GM12878 (cell line): Measurements from ENCODE around the gene XPNPEP3. TPM values are rescaled to one million over a fixed set of nuclear protein-coding genes. Genes with fewer than 3 reads are reported as not detected.

Experiments used
- ATAC-seq: fragments of 200-7000 bp; cut with Tn5 transposase; 3 replicates; pipeline ENCODE4 v1.9.1; 2020; ENCODE audit warnings: mild to moderate bottlenecking, moderate library complexity
- BruUV-seq: library from RNA; stranded (reverse); fragments of 400-500 nt; replicated peaks from 2 replicates; lab custom pipeline; 2021; lab: Mats Ljungman, UMichigan
- CTCF ChIA-PET: fragments of 300-600 bp; sonication (Branson Sonifier 250); formaldehyde crosslinking; extraction: SDS; loops from one replicate; lab custom pipeline; 2021; ENCODE audit warnings: inconsistent platforms; lab: Yijun Ruan, JAX
- POLR2A ChIA-PET: fragments of 350-600 bp; formaldehyde crosslinking; extraction: SDS; loops from one replicate; lab custom pipeline; 2021; ENCODE audit warnings: inconsistent platforms; lab: Charles Lee
- RAD21 ChIA-PET: fragments of 300-600 bp; sonication (Branson Sonifier 250); formaldehyde crosslinking; loops from one replicate; lab custom pipeline; 2023; ENCODE audit warnings: antibody characterized with exemption; ENCODE audit not compliant: unreplicated experiment; lab: Charles Lee
- SMC1A ChIA-PET: fragments of 300-600 bp; sonication (Branson Sonifier 250); formaldehyde crosslinking; loops from one replicate; lab custom pipeline; 2023; ENCODE audit not compliant: unreplicated experiment, uncharacterized antibody; lab: Charles Lee
- DNase-seq: peaks from one replicate; pipeline ENCODE4 v3.0.0-alpha.2; 2011; ENCODE audit warnings: low read depth, low spot score
- FAIRE-seq: peaks from 3 replicates; lab custom pipeline; 2011; peaks lifted over from hg19 to GRCh38; lab: Jason Lieb, UNC
- H2AFZ ChIP-seq: 2 replicates; pipeline ENCODE4 v1.6.0; 2011; ENCODE audit warnings: low read depth, low read length, control low read depth; ENCODE audit not compliant: control insufficient read depth
- H3K27ac ChIP-seq: 2 replicates; pipeline ENCODE4 v1.5.1; 2011; ENCODE audit warnings: control low read depth; ENCODE audit not compliant: control insufficient read depth, insufficient read depth
- H3K27me3 ChIP-seq, 2 experiments: replicated peaks in 1 of 2; 2 replicates each; pipeline versions ENCODE4 v1.6.0 to v1.6.1; 2011; ENCODE audit warnings: low read length in 1 of 2; ENCODE audit not compliant: control insufficient read depth in 2 of 2, insufficient read depth in 2 of 2
- H3K36me3 ChIP-seq, 2 experiments: 2 replicates each; pipeline ENCODE4 v1.5.1; 2011; ENCODE audit warnings: low read length in 1 of 2; ENCODE audit not compliant: control insufficient read depth in 2 of 2, insufficient read depth in 2 of 2
- H3K4me1 ChIP-seq: 2 replicates; pipeline ENCODE4 v1.6.1; 2011; ENCODE audit warnings: mild to moderate bottlenecking, low read length, moderate library complexity, mixed read lengths; ENCODE audit not compliant: control insufficient read depth, insufficient read depth
- H3K4me2 ChIP-seq: 2 replicates; pipeline ENCODE4 v1.6.0; 2011; ENCODE audit warnings: control low read depth; ENCODE audit not compliant: control insufficient read depth, insufficient read depth
- H3K4me3 ChIP-seq: fragments of 200-600 bp; sonication (generic); 2 replicates; pipeline ENCODE4 v1.5.1; 2016
- H3K79me2 ChIP-seq: 2 replicates; pipeline ENCODE4 v1.6.0; 2011; ENCODE audit warnings: low read length; ENCODE audit not compliant: control insufficient read depth, insufficient read depth
- H3K9ac ChIP-seq: 2 replicates; pipeline ENCODE4 v1.8.0; 2011; ENCODE audit warnings: low read length, control low read depth, mixed read lengths; ENCODE audit not compliant: control insufficient read depth, insufficient read depth
- H3K9me3 ChIP-seq: replicated peaks from 3 replicates; pipeline ENCODE4 v1.5.1; 2011; ENCODE audit warnings: mild to moderate bottlenecking, low read length; ENCODE audit not compliant: control insufficient read depth, insufficient read depth
- H4K20me1 ChIP-seq: 2 replicates; pipeline ENCODE4 v1.6.0; 2011; ENCODE audit not compliant: control insufficient read depth, insufficient read depth
- BMI1 ChIP-seq: fragments of 450-650 bp; IDR thresholded peaks from 2 replicates; pipeline ENCODE4 v1.6.1; 2016; ENCODE audit warnings: mild to moderate bottlenecking, moderate library complexity, borderline replicate concordance
- DPF2 ChIP-seq: fragments of 450-650 bp; IDR thresholded peaks from 2 replicates; pipeline ENCODE4 v1.6.1; 2017; ENCODE audit warnings: mild to moderate bottlenecking
- EED ChIP-seq: sonication (generic); IDR thresholded peaks from 2 replicates; pipeline ENCODE4 v1.6.1; 2016; ENCODE audit warnings: antibody characterized with exemption, low read depth
- EP300 ChIP-seq, 2 experiments: fragments of 150-350 bp in 1 of 2; IDR thresholded peaks; 2 replicates each; pipeline ENCODE4 v1.6.1; 2011 to 2012; ENCODE audit warnings: low read depth in 2 of 2, low read length in 2 of 2, borderline replicate concordance in 1 of 2, improper control_type of control experiment in 1 of 2, inconsistent platforms in 1 of 2; ENCODE audit not compliant: control insufficient read depth in 1 of 2
- GABPA ChIP-seq: IDR thresholded peaks from 2 replicates; pipeline ENCODE4 v1.6.1; 2014; ENCODE audit warnings: antibody characterized with exemption, low read depth, mild to moderate bottlenecking, inconsistent platforms
- GATAD2B ChIP-seq: fragments of 450-650 bp; conservative IDR thresholded peaks from 2 replicates; pipeline ENCODE4 v1.6.1; 2017; ENCODE audit warnings: low read depth, mild to moderate bottlenecking, moderate library complexity
- HCFC1 ChIP-seq: fragments of 150-350 bp; IDR thresholded peaks from 2 replicates; pipeline ENCODE4 v1.6.1; 2014; ENCODE audit warnings: low read length
- IRF4 ChIP-seq: IDR thresholded peaks from 2 replicates; pipeline ENCODE4 v1.6.1; 2011; ENCODE audit warnings: low read depth, low read length
- KAT2A ChIP-seq: conservative IDR thresholded peaks from 2 replicates; pipeline ENCODE4 v1.6.1; 2011; ENCODE audit warnings: low read depth, low read length; ENCODE audit not compliant: control insufficient read depth
- MEF2B ChIP-seq: fragments of 450-650 bp; IDR thresholded peaks from 2 replicates; pipeline ENCODE4 v1.6.1; 2018; ENCODE audit warnings: mild to moderate bottlenecking, moderate library complexity; ENCODE audit not compliant: partially characterized antibody, poor library complexity, severe bottlenecking
- MYC ChIP-seq: IDR thresholded peaks from 2 replicates; pipeline ENCODE4 v1.6.1; 2011; ENCODE audit warnings: mild to moderate bottlenecking, low read length, moderate library complexity, inconsistent platforms; ENCODE audit not compliant: insufficient read depth, insufficient replicate concordance, insufficient read length, severe bottlenecking
- NFIC ChIP-seq: IDR thresholded peaks from 2 replicates; pipeline ENCODE4 v1.6.1; 2012; ENCODE audit warnings: low read depth, mild to moderate bottlenecking, inconsistent platforms, low read length, moderate library complexity
- NFYB ChIP-seq: IDR thresholded peaks from 2 replicates; pipeline ENCODE4 v1.6.1; 2011; ENCODE audit warnings: low read depth, mild to moderate bottlenecking, low read length, improper control_type of control experiment, moderate library complexity; ENCODE audit not compliant: insufficient read depth
- NRF1 ChIP-seq: conservative IDR thresholded peaks from 2 replicates; pipeline ENCODE4 v1.6.1; 2011; ENCODE audit warnings: mild to moderate bottlenecking, low read depth, low read length, improper control_type of control experiment
- PAX5 ChIP-seq: IDR thresholded peaks from 2 replicates; pipeline ENCODE4 v1.6.1; 2011; ENCODE audit warnings: low read depth, low read length, borderline replicate concordance
- PAX8 ChIP-seq: fragments of 450-650 bp; IDR thresholded peaks from 2 replicates; pipeline ENCODE4 v1.6.1; 2017; ENCODE audit warnings: mild to moderate bottlenecking, moderate library complexity
- PML ChIP-seq: IDR thresholded peaks from 2 replicates; pipeline ENCODE4 v1.6.1; 2012; ENCODE audit warnings: low read length, inconsistent platforms
- SP1 ChIP-seq: IDR thresholded peaks from one replicate; pipeline ENCODE4 v1.6.1; 2011; ENCODE audit warnings: low read depth, low read length
- SREBF1 ChIP-seq: IDR thresholded peaks from 2 replicates; pipeline ENCODE4 v1.6.1; 2012; ENCODE audit warnings: mild to moderate bottlenecking, low read length
- SRF ChIP-seq, 2 experiments: IDR thresholded peaks; 2 replicates each; pipeline ENCODE4 v1.6.1; 2011; ENCODE audit warnings: low read depth in 2 of 2, low read length in 2 of 2, mild to moderate bottlenecking in 1 of 2, moderate library complexity in 1 of 2
- SUZ12 ChIP-seq: fragments of 200-600 bp; sonication (generic); IDR thresholded peaks from one replicate; pipeline ENCODE4 v1.6.1; 2018; ENCODE audit warnings: antibody characterized with exemption, mild to moderate bottlenecking; ENCODE audit not compliant: unreplicated experiment
- TBL1XR1 ChIP-seq: IDR thresholded peaks from 2 replicates; pipeline ENCODE4 v1.6.1; 2012; ENCODE audit warnings: low read depth, low read length, improper control_type of control experiment
- TCF12 ChIP-seq: IDR thresholded peaks from 2 replicates; pipeline ENCODE4 v1.6.1; 2011; ENCODE audit warnings: low read depth, mild to moderate bottlenecking, low read length
- TCF7 ChIP-seq: IDR thresholded peaks from 2 replicates; pipeline ENCODE4 v1.6.1; 2014; ENCODE audit warnings: antibody characterized with exemption, borderline replicate concordance
- ZNF217 ChIP-seq: fragments of 450-650 bp; IDR thresholded peaks from 2 replicates; pipeline ENCODE4 v1.6.1; 2017; ENCODE audit warnings: antibody characterized with exemption, mild to moderate bottlenecking
- whole genome bisulfite sequencing: methylation state at CpG from one replicate; pipeline ENCODE4 v1.1.6; 2016; ENCODE audit warnings: low lambda C conversion rate; ENCODE audit not compliant: insufficient replicate concordance, insufficient coverage; ENCODE audit errors: missing lambda C conversion rate; 5-methylcytosine and 5-hydroxymethylcytosine counted together
- in situ Hi-C: fragments of 300-500 bp; cut with MboI; formaldehyde crosslinking; loops from 9 replicates; pipeline ENCODE4 v1.14.3; 2018; ENCODE audit warnings: mixed read lengths
- intact Hi-C: fragments of 100-400 bp; cut with micrococcal nuclease; formaldehyde crosslinking; loops from one replicate; pipeline ENCODE4 v1.14.2; 2022; ENCODE audit not compliant: unreplicated experiment
- polyA plus RNA-seq, 11 experiments: library from polyadenylated mRNA; depleted of rRNA in 4 of 11; unstranded in 6 of 11; stranded (reverse) in 5 of 11; fragments of >200 nt; fragmentation: Nextera tagmentation in 4 of 11; fragmentation: Illumina TruSeq in 1 of 11; extraction: Ambion mirVana in 4 of 11; extraction: Trizol in 1 of 11; gene quantifications; 1 replicate in 1 of 11; 2 replicates in 10 of 11; pipeline versions ENCODE4 v1.2.1 to v1.2.3, GENCODE V29; 2011 to 2016; ENCODE audit warnings: inconsistent platforms in 2 of 11, missing spikeins in 2 of 11, low read depth in 1 of 11
- total RNA-seq, 4 experiments: library from RNA; depleted of rRNA in 3 of 4; stranded (reverse); fragments of >200 nt in 3 of 4; fragmentation: Illumina TruSeq in 1 of 4; extraction: Trizol in 1 of 4; gene quantifications; 2 replicates each; pipeline versions ENCODE4 v1.2.1 to v1.2.3, GENCODE V29; 2013 to 2021
- TF ChIP-seq, protein P1 (sequence below): fragments of 450-650 bp; IDR thresholded peaks from 2 replicates; pipeline ENCODE4 v1.6.1; 2017; ENCODE audit warnings: mild to moderate bottlenecking, low read depth, inconsistent platforms; ENCODE audit not compliant: poor library complexity, severe bottlenecking

Gene XPNPEP3
- total and polyA plus RNA-seq, 10 of the 15 experiments (the other 5 are each of a cell fraction or from before 2014, with no cell fraction given), result 6.7 to 19.9 (median 11.7) TPM

DNA sequence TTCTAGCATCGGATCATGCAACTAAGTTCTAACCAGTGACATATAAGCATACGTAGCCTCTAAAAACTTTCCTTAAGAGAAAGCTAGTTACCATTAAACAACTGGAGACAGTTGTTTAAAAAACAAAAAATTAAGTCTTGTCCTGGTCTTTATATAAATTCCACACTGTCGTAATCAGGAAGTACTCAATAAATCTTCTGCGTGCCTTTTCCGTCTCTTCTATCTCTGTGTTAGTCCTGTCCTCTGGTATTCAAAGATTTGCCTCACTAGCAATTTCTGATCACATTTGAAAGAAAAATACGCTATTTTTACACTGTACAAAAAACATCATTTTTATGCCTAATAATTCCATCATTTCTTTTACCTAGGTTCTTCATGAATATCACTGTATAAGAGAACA is 27.8 kb upstream of the XPNPEP3 start:
- in situ Hi-C loops, result no loop called here
- H4K20me1 ChIP-seq, result no peaks in the 10 kb centered on the region
- H3K27ac ChIP-seq, result no peak overlapping the region

DNA sequence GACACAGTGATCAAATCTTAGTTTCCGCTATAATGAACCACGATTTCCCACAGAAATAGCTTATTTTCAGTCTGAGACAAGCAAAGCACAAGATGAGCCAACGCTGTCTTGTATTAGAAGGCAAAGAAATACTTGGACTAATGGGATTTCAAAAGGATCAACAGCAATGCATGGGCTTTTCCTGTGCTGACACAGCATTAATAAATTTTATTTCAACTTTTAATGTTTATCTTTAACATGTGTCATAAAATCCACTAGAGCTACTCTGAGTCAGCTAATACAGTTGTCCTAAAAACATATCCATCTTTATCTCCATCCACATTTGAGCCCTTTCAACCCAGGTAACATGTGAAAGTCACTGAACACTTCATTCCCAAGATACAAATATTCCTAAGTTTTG is 22.3 kb upstream of the XPNPEP3 start:
- Histone ChIP-seq H3K27me3 (no peaks in the 10 kb centered on the region), H4K20me1 (no peaks in the 10 kb centered on the region), H3K9ac (no peak overlapping the region), H3K79me2 (no peaks in the 10 kb centered on the region; the same call in 1 of the 2 replicates), H3K9me3 (no peaks in the 10 kb centered on the region), H2AFZ (no peak overlapping the region), H3K4me1 (no peaks in the 10 kb centered on the region), H3K4me2 (no peak overlapping the region), H3K27ac (no peak overlapping the region), H3K36me3 (peaks cover 2 to 33% of the 10 kb centered on the region in 2 experiments), H3K4me3 (no peak overlapping the region)
- FAIRE-seq, result no peak
- in situ Hi-C loops, result no loop called here
- ChIA-PET CTCF (interaction anchor here (1.1 to 1.3 kb wide), 2 partner anchors 47 to 152 kb away, joined by 3 read pairs; no protein-coding TSS in a partner anchor), SMC1A (interaction anchor here (0.9 to 1.7 kb wide), 2 partner anchors 11 to 23 kb away, joined by 3 to 5 read pairs; partner anchors contain the start of gene XPNPEP3), RAD21 (no interaction called here), POLR2A (interaction anchor here (0.6 kb wide), 1 partner anchor 53 kb away, joined by 4 read pairs; no protein-coding TSS in a partner anchor)
- BruUV-seq, result no TSS peak
- intact Hi-C loops, result no loop called here
- ATAC-seq, result no peak
- no peak for DNase-seq
- 96% methylated on average over 3 of the region's 3 CpGs for WGBS
- TF ChIP-seq BMI1, result no peak
- no peak for TF ChIP-seq PAX8
- TF ChIP-seq KAT2A, result no peak
- TF ChIP-seq, protein P1, sequence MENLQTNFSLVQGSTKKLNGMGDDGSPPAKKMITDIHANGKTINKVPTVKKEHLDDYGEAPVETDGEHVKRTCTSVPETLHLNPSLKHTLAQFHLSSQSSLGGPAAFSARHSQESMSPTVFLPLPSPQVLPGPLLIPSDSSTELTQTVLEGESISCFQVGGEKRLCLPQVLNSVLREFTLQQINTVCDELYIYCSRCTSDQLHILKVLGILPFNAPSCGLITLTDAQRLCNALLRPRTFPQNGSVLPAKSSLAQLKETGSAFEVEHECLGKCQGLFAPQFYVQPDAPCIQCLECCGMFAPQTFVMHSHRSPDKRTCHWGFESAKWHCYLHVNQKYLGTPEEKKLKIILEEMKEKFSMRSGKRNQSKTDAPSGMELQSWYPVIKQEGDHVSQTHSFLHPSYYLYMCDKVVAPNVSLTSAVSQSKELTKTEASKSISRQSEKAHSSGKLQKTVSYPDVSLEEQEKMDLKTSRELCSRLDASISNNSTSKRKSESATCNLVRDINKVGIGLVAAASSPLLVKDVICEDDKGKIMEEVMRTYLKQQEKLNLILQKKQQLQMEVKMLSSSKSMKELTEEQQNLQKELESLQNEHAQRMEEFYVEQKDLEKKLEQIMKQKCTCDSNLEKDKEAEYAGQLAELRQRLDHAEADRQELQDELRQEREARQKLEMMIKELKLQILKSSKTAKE, result no peak
- no peak for TF ChIP-seq SRF (IDR thresholded peaks at IDR 0.05; ENCODE audit: low read depth in 2 of 2, low read length in 2 of 2)
- no peak for TF ChIP-seq MEF2B
- TF ChIP-seq NRF1, result no peak
- no peak for TF ChIP-seq NFIC
- no peak for TF ChIP-seq GABPA

More for the DNA sequence above, 27.8 kb upstream of the XPNPEP3 start:
- H3K79me2 ChIP-seq, result no peaks in the 10 kb centered on the region
- FAIRE-seq (no peak), ATAC-seq (no peak), DNase-seq (no peak)
- intact Hi-C loops, result no loop called here
- ChIA-PET CTCF (no interaction called here), SMC1A (interaction anchor here (1.1 to 3.0 kb wide), 2 partner anchors 12 to 26 kb away, joined by 3 to 14 read pairs; no protein-coding TSS in a partner anchor), POLR2A (no interaction called here), RAD21 (no interaction called here)
- no peak overlapping the region for H3K4me3 ChIP-seq
- no peak overlapping the region for H3K4me2 ChIP-seq
- H3K4me1 ChIP-seq, result no peaks in the 10 kb centered on the region
- H3K36me3 ChIP-seq, result peaks cover 0 to 28% of the 10 kb centered on the region in 2 experiments; a peak in 3 of 4 replicates
- no peak for TF ChIP-seq MYC
- no peak for TF ChIP-seq NFYB
- TF ChIP-seq HCFC1, result no peak
- TF ChIP-seq SRF (IDR thresholded peaks at IDR 0.05; ENCODE audit: low read depth in 2 of 2, low read length in 2 of 2), result no peak
- no peak for TF ChIP-seq EED
- TF ChIP-seq PAX5, result no peak
- no peak for TF ChIP-seq SREBF1
- TF ChIP-seq IRF4, result no peak
- TF ChIP-seq GATAD2B, result no peak
- TF ChIP-seq EP300 (IDR thresholded peaks at IDR 0.05; ENCODE audit: borderline replicate concordance in 1 of 2, control insufficient read depth in 1 of 2, low read depth in 2 of 2, low read length in 2 of 2), result no peak
- no peak for TF ChIP-seq ZNF217
- no peak for TF ChIP-seq TBL1XR1
- no peak for TF ChIP-seq DPF2
- no peak for TF ChIP-seq TCF12
- TF ChIP-seq SP1, result no peak
- no peak for TF ChIP-seq PML
- TF ChIP-seq TCF7, result no peak
- no peak for TF ChIP-seq SUZ12
- BruUV-seq, result no TSS peak
- H2AFZ ChIP-seq, result no peak overlapping the region
- no peaks in the 10 kb centered on the region for H3K27me3 ChIP-seq
- 98% methylated on average over 6 of the region's 6 CpGs for WGBS
- H3K9me3 ChIP-seq, result no peaks in the 10 kb centered on the region
- no peak overlapping the region for H3K9ac ChIP-seq
